Naive thymus-derived CD4-positive, alpha-beta T cell (primary cell): ENCODE measurements around the gene SAMD11. TPM values are rescaled to one million over a fixed set of nuclear protein-coding genes. Genes with fewer than 3 reads are reported as not detected.

Experiments
- ATAC-seq: fragments of 150-1000 bp; cut with Tn5 transposase; 2 replicates; pipeline ENCODE4 v1.10.0; 2021; ENCODE audit warnings: mild to moderate bottlenecking, moderate library complexity
- CTCF ChIA-PET: fragments of 350-600 bp; sonication (Branson Sonifier 250); formaldehyde crosslinking; loops from one replicate; lab custom pipeline; 2021; ENCODE audit warnings: antibody characterized with exemption; lab: Charles Lee
- POLR2A ChIA-PET: fragments of 350-600 bp; sonication (Branson Sonifier 250); formaldehyde crosslinking; loops from one replicate; lab custom pipeline; 2021; ENCODE audit warnings: antibody characterized with exemption, inconsistent platforms; lab: Charles Lee
- DNase-seq, 9 donors: peaks; one replicate each; pipeline versions ENCODE4 v3.0.0 to v3.0.0-alpha.2; 2020 to 2022; ENCODE audit warnings: mixed read lengths in 1 of 9
- H3K27ac ChIP-seq: one replicate; pipeline ENCODE4 v1.7.0; 2013; ENCODE audit warnings: mild to moderate bottlenecking, low read depth, low read length, moderate library complexity
- H3K27me3 ChIP-seq, 2 donors: one replicate each; pipeline ENCODE4 v1.7.0; 2013; ENCODE audit warnings: low read length in 2 of 2, mild to moderate bottlenecking in 2 of 2, moderate library complexity in 2 of 2; ENCODE audit not compliant: control insufficient read depth in 2 of 2, insufficient read depth in 2 of 2
- H3K36me3 ChIP-seq, 3 experiments: 1 replicate in 2 of 3; 2 replicates in 1 of 3; pipeline ENCODE4 v1.7.0; 2013; ENCODE audit warnings: low read length in 3 of 3, mild to moderate bottlenecking in 3 of 3, moderate library complexity in 1 of 3; ENCODE audit not compliant: insufficient read depth in 3 of 3, control insufficient read depth in 2 of 3
- H3K4me1 ChIP-seq, 2 donors: one replicate each; pipeline ENCODE4 v1.7.0; 2013; ENCODE audit warnings: low read length in 2 of 2, mild to moderate bottlenecking in 2 of 2, moderate library complexity in 1 of 2; ENCODE audit not compliant: control insufficient read depth in 2 of 2, insufficient read depth in 2 of 2
- H3K4me3 ChIP-seq: 2 replicates; pipeline ENCODE4 v1.7.0; 2013; ENCODE audit warnings: mild to moderate bottlenecking, low read length
- H3K9me3 ChIP-seq, 3 experiments: 1 replicate in 2 of 3; 2 replicates in 1 of 3; pipeline ENCODE4 v1.7.0; 2013; ENCODE audit warnings: low read length in 3 of 3; ENCODE audit not compliant: control insufficient read depth in 2 of 3
- H3K27ac Mint-ChIP-seq, 9 donors: one replicate each; pipeline ENCODE4 v1.8.0; 2020 to 2022; ENCODE audit warnings: mixed read lengths in 9 of 9, mild to moderate bottlenecking in 8 of 9, moderate library complexity in 5 of 9, inconsistent platforms in 2 of 9
- H3K27me3 Mint-ChIP-seq, 5 donors: one replicate each; pipeline ENCODE4 v1.8.0; 2021 to 2022; ENCODE audit warnings: mixed read lengths in 5 of 5, mild to moderate bottlenecking in 1 of 5
- H3K36me3 Mint-ChIP-seq, 5 donors: one replicate each; pipeline ENCODE4 v1.8.0; 2020 to 2022; ENCODE audit warnings: mixed read lengths in 5 of 5, mild to moderate bottlenecking in 3 of 5, inconsistent platforms in 1 of 5
- H3K4me1 Mint-ChIP-seq, 7 donors: one replicate each; pipeline ENCODE4 v1.8.0; 2020 to 2022; ENCODE audit warnings: mixed read lengths in 7 of 7, mild to moderate bottlenecking in 3 of 7, inconsistent platforms in 1 of 7
- H3K4me3 Mint-ChIP-seq, 10 donors: one replicate each; pipeline ENCODE4 v1.8.0; 2020 to 2022; ENCODE audit warnings: mild to moderate bottlenecking in 10 of 10, mixed read lengths in 10 of 10, moderate library complexity in 6 of 10, inconsistent platforms in 2 of 10
- H3K9me3 Mint-ChIP-seq, 11 donors: one replicate each; pipeline ENCODE4 v1.8.0; 2020 to 2022; ENCODE audit warnings: mixed read lengths in 11 of 11, mild to moderate bottlenecking in 4 of 11, inconsistent platforms in 1 of 11, moderate library complexity in 1 of 11
- intact Hi-C, 2 donors: fragments of 100-400 bp; cut with micrococcal nuclease; formaldehyde crosslinking; loops; one replicate each; pipeline ENCODE4 v1.15.1; 2023
- polyA plus RNA-seq, 2 donors: library from polyadenylated mRNA; unstranded; fragments of 300-500 nt; fragmentation: Illumina TruSeq; gene quantifications; one replicate each; pipeline ENCODE4 v1.2.3, GENCODE V29; 2021
- total RNA-seq, 6 experiments: library from RNA in 5 of 6; stranded (reverse) in 5 of 6; gene quantifications; 1 replicate in 5 of 6; 2 replicates in 1 of 6; pipeline ENCODE4 v1.2.3 and lab custom pipeline; 2021 to 2026

Gene SAMD11
- total and polyA plus RNA-seq, 7 experiments from 2014 or later = 0.10 to 0.24 TPM; not detected in 5

DNA sequence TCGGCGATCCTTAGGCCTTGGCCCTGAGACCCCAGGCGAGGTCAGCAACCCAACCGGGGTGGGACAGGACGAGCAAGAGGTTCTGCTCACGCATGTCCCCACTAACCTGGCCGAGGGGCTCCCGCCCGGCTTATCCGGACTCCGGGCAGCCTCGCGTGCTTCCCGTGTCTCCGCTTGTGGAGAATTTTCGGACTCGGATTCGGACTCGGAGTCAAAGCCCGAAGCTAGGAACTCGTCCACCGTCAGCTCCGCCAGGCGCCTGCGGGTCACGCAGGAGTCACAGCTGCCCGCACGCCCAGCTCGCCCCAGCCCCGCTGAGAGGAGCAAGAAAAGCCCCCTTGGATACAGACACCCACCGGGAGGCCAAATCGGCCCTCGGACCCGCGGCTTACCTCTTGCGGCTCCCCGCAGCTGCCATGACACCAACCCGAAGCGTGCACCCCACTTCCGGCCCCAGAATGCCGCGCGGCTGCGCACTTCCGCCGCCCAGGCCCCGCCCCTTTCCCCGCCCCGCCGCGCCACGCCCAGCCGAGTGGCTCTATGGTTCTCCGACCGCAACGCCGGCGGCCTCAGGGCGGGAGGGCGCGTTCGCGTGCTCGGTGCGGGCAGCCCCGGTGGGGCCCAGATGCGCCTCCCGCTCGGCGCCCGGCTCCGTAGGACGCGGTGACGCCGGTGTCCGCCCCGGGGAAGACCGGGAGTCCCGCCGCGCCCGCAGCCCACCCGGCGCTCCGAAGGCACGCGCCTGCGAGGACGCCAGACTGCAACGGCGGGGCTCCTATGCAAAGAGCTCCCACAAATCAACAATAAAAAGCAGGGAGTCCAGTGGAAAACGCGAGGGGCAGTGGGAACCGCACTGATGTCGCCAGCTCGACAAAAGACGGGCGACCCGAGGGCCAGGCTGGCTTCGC is 35.4 kb downstream of the SAMD11 start, which contains the start of gene NOC2L:
TSS of gene NOC2L (minus strand) at position 434 of the 908 bp plus-strand sequence. CDS start at position 418, 16 bp downstream.
- peak; percentile 96 for ATAC-seq
- Histone ChIP-seq H3K27me3 (no peaks in the 10 kb centered on the region), H3K9me3 (no peaks in the 10 kb centered on the region), H3K4me1 (peaks cover 8 to 12% of the 10 kb centered on the region in 2 donors), H3K4me3 (peak within 1 kb of the TSS; percentile 87), H3K36me3 (peaks cover 0 to 48% (median 14%) of the 10 kb centered on the region in 3 experiments), H3K27ac (peak within 1 kb of the TSS; percentile 89)
- Mint-ChIP-seq H3K36me3 (peaks cover 9 to 17% (median 10%) of the 10 kb centered on the region in 5 donors), H3K27ac (peak within 1 kb of the TSS; percentile 48 to 85 (median 77)), H3K4me1 (peaks cover 12 to 28% (median 21%) of the 10 kb centered on the region in 7 donors), H3K9me3 (no peaks in the 10 kb centered on the region), H3K4me3 (peak within 1 kb of the TSS; percentile 83 to 95 (median 90)), H3K27me3 (peaks cover 0 to 2% (median 0%) of the 10 kb centered on the region in 5 donors)
- CTCF ChIA-PET = no interaction called here
- DNase-seq = peak; percentile 84 to 97 (median 92)
- POLR2A ChIA-PET = interaction anchor here (0.9 to 1.3 kb wide), 3 partner anchors 11 to 448 kb away, joined by 4 to 5 read pairs (median 5); partner anchors contain the start of gene MRPL20
- intact Hi-C loops = loop anchor here in 1 of 2 donors (1.0 kb wide), 4 partner anchors 8 to 416 kb away; partner anchors contain the start of genes AURKAIP1 and PUSL1

DNA sequence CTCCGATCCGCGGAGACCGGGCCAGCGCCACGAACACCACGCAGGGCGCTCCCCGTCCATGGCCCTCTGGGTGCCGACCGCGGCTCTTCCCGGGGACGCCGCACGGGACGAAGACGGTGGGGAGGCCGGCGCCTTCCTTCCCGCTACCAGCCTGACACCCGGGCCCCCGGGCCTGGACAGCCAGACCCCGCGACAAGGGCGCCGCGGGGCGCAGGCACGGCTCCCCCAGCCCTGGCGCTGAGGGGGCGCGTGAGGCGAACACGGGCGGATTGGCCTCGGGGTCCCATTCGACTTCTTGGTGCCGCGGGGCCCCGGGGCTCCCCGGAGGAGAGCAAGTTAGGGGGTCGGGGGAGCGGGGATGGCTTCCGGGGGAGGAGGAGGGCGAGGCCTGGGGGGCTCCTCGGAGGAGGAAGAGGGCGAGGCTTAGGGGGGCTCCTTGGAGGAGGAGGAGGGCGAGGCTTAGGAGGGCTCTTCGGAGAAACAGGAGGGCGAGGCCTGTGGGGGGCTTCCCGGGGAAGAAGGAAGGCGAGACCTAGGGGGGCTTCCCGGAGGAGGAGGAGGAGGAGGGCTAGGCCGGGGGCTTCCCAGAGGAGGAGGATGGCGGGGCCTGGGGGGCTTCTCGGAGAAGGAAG is 36.1 kb downstream of the SAMD11 start:
- peaks cover 12 to 28% (median 21%) of the 10 kb centered on the region in 7 donors for H3K4me1 Mint-ChIP-seq
- peak in 4 of 9 donors; percentile 38 to 46 (median 42) for DNase-seq

DNA sequence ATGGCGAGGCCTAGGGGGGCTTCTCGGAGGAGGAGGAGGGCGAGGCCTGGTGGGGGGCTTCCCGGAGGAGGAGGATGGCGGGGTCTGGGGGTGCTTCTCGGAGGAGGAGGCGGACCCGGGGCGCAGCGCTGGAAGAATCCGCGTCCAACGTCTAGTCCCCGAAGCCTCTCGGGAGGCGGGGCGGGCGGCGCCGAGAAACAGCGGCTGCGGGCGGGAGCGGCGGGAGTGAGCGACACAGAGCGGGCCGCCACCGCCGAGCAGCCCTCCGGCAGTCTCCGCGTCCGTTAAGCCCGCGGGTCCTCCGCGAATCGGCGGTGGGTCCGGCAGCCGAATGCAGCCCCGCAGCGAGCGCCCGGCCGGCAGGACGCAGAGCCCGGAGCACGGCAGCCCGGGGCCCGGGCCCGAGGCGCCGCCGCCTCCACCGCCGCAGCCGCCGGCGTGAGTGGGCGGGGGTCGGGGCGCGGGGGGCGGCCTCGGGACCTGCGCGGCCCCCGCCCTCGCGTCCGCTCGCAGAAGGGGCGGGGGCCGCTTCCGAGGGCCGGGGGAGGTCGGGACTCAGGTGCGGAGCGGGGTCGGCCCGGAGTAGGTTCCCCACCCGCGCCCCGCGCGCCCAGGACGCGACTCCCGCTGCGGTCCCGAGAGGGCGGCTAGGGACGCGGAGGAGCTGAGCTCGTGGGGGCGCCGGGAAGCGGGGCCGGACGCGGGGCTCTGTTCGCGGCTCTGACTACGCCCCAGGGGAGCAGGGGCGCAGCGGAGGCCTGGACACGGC is 36.8 kb downstream of the SAMD11 start, which contains the start of gene KLHL17:
TSS of gene KLHL17 (plus strand) at position 222 of the 769 bp plus-strand sequence. CDS start at position 332, 110 bp downstream.
- peaks cover 0 to 2% (median 0%) of the 10 kb centered on the region in 5 donors for H3K27me3 Mint-ChIP-seq
- ChIA-PET POLR2A (interaction anchor here (1.1 kb wide), 1 partner anchor 247 kb away, joined by 3 read pairs; no protein-coding TSS in a partner anchor), CTCF (no interaction called here)
- H3K27ac ChIP-seq = peak within 1 kb of the TSS; percentile 89
- peaks cover 0 to 33% (median 7%) of the 10 kb centered on the region in 3 experiments for H3K36me3 ChIP-seq
- DNase-seq (peak; percentile 58 to 86 (median 72)), ATAC-seq (peak; percentile 61)
- peak within 1 kb of the TSS; percentile 60 for H3K4me3 ChIP-seq
- peaks cover 8 to 12% of the 10 kb centered on the region in 2 donors for H3K4me1 ChIP-seq
- no peaks in the 10 kb centered on the region for H3K9me3 ChIP-seq
- H3K4me3 Mint-ChIP-seq = peak within 1 kb of the TSS; percentile 83 to 95 (median 90)
- intact Hi-C loops = loop anchor here in 1 of 2 donors (2.0 kb wide), 1 partner anchor 16 kb away; no protein-coding TSS in a partner anchor
- peaks cover 0 to 12% (median 4%) of the 10 kb centered on the region in 5 donors for H3K36me3 Mint-ChIP-seq
- H3K9me3 Mint-ChIP-seq = no peaks in the 10 kb centered on the region
- no peaks in the 10 kb centered on the region for H3K27me3 ChIP-seq
- peaks cover 12 to 27% (median 20%) of the 10 kb centered on the region in 7 donors for H3K4me1 Mint-ChIP-seq
- H3K27ac Mint-ChIP-seq = peak within 1 kb of the TSS in 7 of 9 donors; percentile 14 to 85 (median 62)

More for the DNA sequence above, 36.1 kb downstream of the SAMD11 start:
- Histone ChIP-seq H3K36me3 (peaks cover 0 to 40% (median 14%) of the 10 kb centered on the region in 3 experiments), H3K4me1 (peaks cover 8 to 12% of the 10 kb centered on the region in 2 donors), H3K4me3 (peak overlapping the region; percentile 60), H3K27ac (peak overlapping the region; percentile 89), H3K27me3 (no peaks in the 10 kb centered on the region), H3K9me3 (no peaks in the 10 kb centered on the region)
- ATAC-seq = peak; percentile 8
- POLR2A ChIA-PET = interaction anchor here (0.9 to 1.3 kb wide), 2 partner anchors 11 to 447 kb away, joined by 4 to 5 read pairs; partner anchors contain the start of gene MRPL20
- intact Hi-C loops = loop anchor here in 1 of 2 donors (1.0 to 2.0 kb wide), 5 partner anchors 7 to 415 kb away; partner anchors contain the start of genes AURKAIP1 and PUSL1
- CTCF ChIA-PET = no interaction called here
- H3K36me3 Mint-ChIP-seq = peaks cover 5 to 12% (median 10%) of the 10 kb centered on the region in 5 donors
- H3K9me3 Mint-ChIP-seq = no peaks in the 10 kb centered on the region
- H3K27me3 Mint-ChIP-seq = peaks cover 0 to 2% (median 0%) of the 10 kb centered on the region in 5 donors
- H3K4me3 Mint-ChIP-seq = peak overlapping the region; percentile 83 to 95 (median 90)
- H3K27ac Mint-ChIP-seq = peak overlapping the region in 5 of 9 donors; percentile 14 to 85 (median 48)

DNA sequence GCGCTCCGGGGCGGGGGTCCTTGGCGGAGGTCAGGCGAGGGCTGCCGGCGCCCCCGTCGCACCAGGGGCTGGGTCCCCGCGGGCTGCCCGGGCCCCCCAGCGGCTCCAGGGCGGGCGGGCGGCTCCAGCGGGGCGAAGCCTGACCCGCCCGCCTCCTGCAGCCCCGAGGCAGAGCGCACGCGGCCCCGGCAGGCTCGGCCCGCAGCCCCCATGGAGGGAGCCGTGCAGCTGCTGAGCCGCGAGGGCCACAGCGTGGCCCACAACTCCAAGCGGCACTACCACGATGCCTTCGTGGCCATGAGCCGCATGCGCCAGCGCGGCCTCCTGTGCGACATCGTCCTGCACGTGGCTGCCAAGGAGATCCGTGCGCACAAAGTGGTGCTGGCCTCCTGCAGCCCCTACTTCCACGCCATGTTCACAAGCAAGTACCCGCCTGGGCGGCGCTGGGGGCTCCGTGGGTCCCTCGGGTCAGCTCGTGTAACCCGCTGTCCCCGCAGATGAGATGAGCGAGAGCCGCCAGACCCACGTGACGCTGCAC is 37.5 kb downstream of the SAMD11 start:
- H3K9me3 ChIP-seq = no peaks in the 10 kb centered on the region
- no peaks in the 10 kb centered on the region for H3K27me3 ChIP-seq
- no peak overlapping the region for H3K4me3 ChIP-seq
- ChIA-PET POLR2A (interaction anchor here (0.7 to 1.1 kb wide), 2 partner anchors 39 to 246 kb away, joined by 3 read pairs; no protein-coding TSS in a partner anchor), CTCF (no interaction called here)
- Mint-ChIP-seq H3K27me3 (peaks cover 0 to 2% (median 0%) of the 10 kb centered on the region in 5 donors), H3K27ac (no peak overlapping the region), H3K9me3 (no peaks in the 10 kb centered on the region), H3K36me3 (peaks cover 0 to 12% (median 4%) of the 10 kb centered on the region in 5 donors), H3K4me1 (peaks cover 12 to 26% (median 19%) of the 10 kb centered on the region in 7 donors), H3K4me3 (peak overlapping the region in 9 of 10 donors; percentile 29 to 89 (median 62))
- H3K27ac ChIP-seq = peak overlapping the region; percentile 45
- H3K36me3 ChIP-seq = peaks cover 0 to 26% (median 3%) of the 10 kb centered on the region in 3 experiments
- no peak for DNase-seq
- no peak for ATAC-seq
- intact Hi-C loops = loop anchor here in 1 of 2 donors (2.0 kb wide), 1 partner anchor 16 kb away; no protein-coding TSS in a partner anchor
- peaks cover 11 to 12% of the 10 kb centered on the region in 2 donors for H3K4me1 ChIP-seq

DNA sequence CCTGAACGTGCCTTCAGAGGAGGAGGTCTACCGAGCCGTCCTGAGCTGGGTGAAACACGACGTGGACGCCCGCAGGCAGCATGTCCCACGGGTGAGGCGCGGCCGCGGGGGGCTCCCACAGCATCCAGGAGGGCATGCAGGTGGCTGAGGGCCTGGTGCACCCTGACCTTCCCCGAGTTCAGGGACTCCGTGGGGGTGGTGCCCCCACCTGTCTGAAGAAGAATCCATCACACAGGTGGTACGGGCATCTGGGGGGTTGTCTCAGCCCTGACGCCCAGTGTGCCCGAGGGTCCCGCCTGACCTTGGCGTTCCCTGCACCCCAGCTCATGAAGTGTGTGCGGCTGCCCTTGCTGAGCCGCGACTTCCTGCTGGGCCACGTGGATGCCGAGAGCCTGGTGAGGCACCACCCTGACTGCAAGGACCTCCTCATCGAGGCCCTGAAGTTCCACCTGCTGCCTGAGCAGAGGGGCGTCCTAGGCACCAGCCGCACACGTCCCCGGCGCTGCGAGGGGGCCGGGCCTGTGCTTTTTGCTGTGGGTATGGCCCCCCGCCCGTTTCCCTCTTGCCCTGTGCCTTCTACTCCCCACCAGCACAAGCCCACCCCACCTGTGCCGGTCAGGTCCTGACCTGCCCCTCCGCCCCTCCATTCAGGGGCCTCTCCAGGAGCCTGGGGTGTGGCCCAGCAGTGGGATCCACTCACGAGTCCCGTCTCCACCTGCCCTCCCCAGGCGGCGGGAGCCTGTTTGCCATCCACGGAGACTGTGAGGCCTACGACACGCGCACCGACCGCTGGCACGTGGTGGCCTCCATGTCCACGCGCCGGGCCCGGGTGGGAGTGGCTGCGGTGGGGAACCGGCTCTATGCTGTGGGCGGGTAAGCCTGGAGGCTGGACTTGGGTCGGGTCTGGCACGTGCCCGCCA is 38.9 kb downstream of the SAMD11 start:
- intact Hi-C loops = no loop called here
- peaks cover 0 to 10% (median under 1%) of the 10 kb centered on the region in 5 donors for H3K36me3 Mint-ChIP-seq
- Histone ChIP-seq H3K4me1 (peaks cover 10 to 14% of the 10 kb centered on the region in 2 donors), H3K27me3 (no peaks in the 10 kb centered on the region), H3K4me3 (no peak overlapping the region), H3K27ac (no peak overlapping the region), H3K36me3 (peaks cover 0 to 17% (median 0%) of the 10 kb centered on the region in 3 experiments), H3K9me3 (no peaks in the 10 kb centered on the region)
- peak overlapping the region in 9 of 10 donors; percentile 14 to 89 (median 55) for H3K4me3 Mint-ChIP-seq
- H3K4me1 Mint-ChIP-seq = peaks cover 7 to 22% (median 12%) of the 10 kb centered on the region in 7 donors
- DNase-seq = no peak
- no peak overlapping the region for H3K27ac Mint-ChIP-seq
- peaks cover 0 to 2% (median 0%) of the 10 kb centered on the region in 5 donors for H3K27me3 Mint-ChIP-seq
- POLR2A ChIA-PET = no interaction called here
- no peak for ATAC-seq
- H3K9me3 Mint-ChIP-seq = no peaks in the 10 kb centered on the region
- CTCF ChIA-PET = no interaction called here
